HEK293 (cell line): ENCODE data around the gene POLR3GL.

Source experiments
- CTCF ChIA-PET: fragments of 350-600 bp; formaldehyde crosslinking; extraction: SDS; loops from one replicate; lab custom pipeline; 2021; ENCODE audit warnings: antibody characterized with exemption; lab: Yijun Ruan, JAX
- POLR2A ChIA-PET: fragments of 300-600 bp; formaldehyde crosslinking; extraction: SDS; loops from one replicate; lab custom pipeline; 2020; ENCODE audit warnings: antibody characterized with exemption, inconsistent platforms; lab: Yijun Ruan, JAX
- H3K27ac ChIP-seq: fragments of 200-500 bp; sonication (Bioruptor generic); 2 replicates; pipeline ENCODE4 v1.5.1; 2014; ENCODE audit warnings: low read depth, low read length, control low read depth, inconsistent platforms; ENCODE audit errors: extremely low read depth
- H3K36me3 ChIP-seq, 2 experiments: fragments of 200-500 bp in 1 of 2; sonication (Bioruptor generic) in 1 of 2; 1 replicate in 1 of 2; 2 replicates in 1 of 2; pipeline ENCODE4 v1.5.1; 2014 to 2017; ENCODE audit warnings: inconsistent platforms in 2 of 2, low read length in 2 of 2; ENCODE audit not compliant: control insufficient read depth in 2 of 2, insufficient read depth in 1 of 2
- H3K4me1 ChIP-seq: fragments of 200-500 bp; sonication (Bioruptor generic); 2 replicates; pipeline ENCODE4 v1.5.1; 2014; ENCODE audit warnings: mild to moderate bottlenecking, low read length, inconsistent platforms; ENCODE audit not compliant: control insufficient read depth, insufficient read depth
- H3K4me3 ChIP-seq: 2 replicates; pipeline ENCODE4 v1.5.1; 2011; ENCODE audit warnings: low read depth, mild to moderate bottlenecking, control low read depth, low read length, moderate library complexity
- H3K9me3 ChIP-seq: fragments of 200-500 bp; sonication (Bioruptor generic); 2 replicates; pipeline ENCODE4 v1.5.1; 2014; ENCODE audit warnings: low read depth, low read length, inconsistent platforms; ENCODE audit not compliant: control insufficient read depth, insufficient read depth
- KLF8 ChIP-seq: fragments of 450-650 bp; formaldehyde crosslinking; IDR thresholded peaks from 2 replicates; pipeline ENCODE4 v1.5.1; 2016; ENCODE audit warnings: missing biosample characterization, missing genetic modification characterization
- SALL2 ChIP-seq: fragments of 450-650 bp; formaldehyde crosslinking; IDR thresholded peaks from 2 replicates; pipeline ENCODE4 v1.5.0; 2017; ENCODE audit warnings: missing biosample characterization, mild to moderate bottlenecking, missing genetic modification characterization, borderline replicate concordance
- SCRT1 ChIP-seq: fragments of 450-650 bp; formaldehyde crosslinking; IDR thresholded peaks from 2 replicates; pipeline ENCODE4 v1.5.1; 2016; ENCODE audit warnings: missing biosample characterization, missing genetic modification characterization, borderline replicate concordance
- SP7 ChIP-seq: fragments of 450-650 bp; formaldehyde crosslinking; IDR thresholded peaks from 2 replicates; pipeline ENCODE4 v1.5.1; 2016; ENCODE audit warnings: missing biosample characterization, missing genetic modification characterization
- ZNF121 ChIP-seq: fragments of 450-650 bp; formaldehyde crosslinking; IDR thresholded peaks from 2 replicates; pipeline ENCODE4 v1.5.1; 2016; ENCODE audit warnings: missing biosample characterization, missing genetic modification characterization
- ZNF16 ChIP-seq: fragments of 450-650 bp; formaldehyde crosslinking; IDR thresholded peaks from 2 replicates; pipeline ENCODE4 v1.5.1; 2016; ENCODE audit warnings: low read depth, missing biosample characterization, missing genetic modification characterization
- ZNF223 ChIP-seq: fragments of 450-650 bp; formaldehyde crosslinking; IDR thresholded peaks from 2 replicates; pipeline ENCODE4 v1.5.1; 2016; ENCODE audit warnings: missing biosample characterization, missing genetic modification characterization
- ZNF266 ChIP-seq: fragments of 450-650 bp; formaldehyde crosslinking; IDR thresholded peaks from 2 replicates; pipeline ENCODE4 v1.5.1; 2016; ENCODE audit warnings: missing biosample characterization, missing genetic modification characterization, low read depth
- ZNF280C ChIP-seq: fragments of 450-650 bp; formaldehyde crosslinking; IDR thresholded peaks from 2 replicates; pipeline ENCODE4 v1.5.1; 2016; ENCODE audit warnings: missing biosample characterization, missing genetic modification characterization
- ZNF394 ChIP-seq: fragments of 450-650 bp; formaldehyde crosslinking; IDR thresholded peaks from 2 replicates; pipeline ENCODE4 v1.5.1; 2016; ENCODE audit warnings: missing biosample characterization, missing genetic modification characterization, mild to moderate bottlenecking, moderate library complexity, borderline replicate concordance
- ZNF548 ChIP-seq: fragments of 450-650 bp; formaldehyde crosslinking; IDR thresholded peaks from 2 replicates; pipeline ENCODE4 v1.5.1; 2016; ENCODE audit warnings: missing biosample characterization, missing genetic modification characterization
- ZNF76 ChIP-seq: fragments of 450-650 bp; formaldehyde crosslinking; IDR thresholded peaks from 2 replicates; pipeline ENCODE4; 2016; ENCODE audit warnings: low read depth, missing biosample characterization, missing genetic modification characterization, borderline replicate concordance
- ZSCAN30 ChIP-seq: fragments of 450-650 bp; IDR thresholded peaks from 2 replicates; pipeline ENCODE4 v1.5.1; 2018; ENCODE audit warnings: missing biosample characterization, mild to moderate bottlenecking, missing genetic modification characterization, moderate library complexity
- TF ChIP-seq, protein P1 (sequence below): fragments of 450-650 bp; formaldehyde crosslinking; IDR thresholded peaks from 2 replicates; pipeline ENCODE4 v1.5.1; 2016; ENCODE audit warnings: missing biosample characterization, missing genetic modification characterization, low read depth
- TF ChIP-seq, protein P2 (sequence below): fragments of 450-650 bp; formaldehyde crosslinking; IDR thresholded peaks from 2 replicates; pipeline ENCODE4 v1.5.1; 2016; ENCODE audit warnings: missing biosample characterization, missing genetic modification characterization

The POLR3GL gene

GRCh38 chr1:145949219-145949618 lies 15.3 kb upstream of the POLR3GL start:
- peaks cover 0 to 22% of the 10 kb centered on the region in 2 experiments; a peak in 2 of 3 replicates for H3K36me3 ChIP-seq

GRCh38 chr1:145951526-145951925 lies 13.0 kb upstream of the POLR3GL start:
- H3K27ac ChIP-seq = no peak overlapping the region
- POLR2A ChIA-PET = no interaction called here
- TF ChIP-seq ZNF76 (tag by site-specific recombination) (no peak), ZSCAN30 (tag by site-specific recombination) (no peak)
- CTCF ChIA-PET = no interaction called here
- H3K9me3 ChIP-seq = no peaks in the 10 kb centered on the region
- peaks cover 0 to 19% of the 10 kb centered on the region in 2 experiments; a peak in 1 of 3 replicates for H3K36me3 ChIP-seq
- no peaks in the 10 kb centered on the region for H3K4me1 ChIP-seq
- H3K4me3 ChIP-seq = no peak overlapping the region

More at GRCh38 chr1:145949219-145949618, 15.3 kb upstream of the POLR3GL start:
- no peak overlapping the region for H3K4me3 ChIP-seq
- H3K9me3 ChIP-seq = no peaks in the 10 kb centered on the region
- H3K27ac ChIP-seq = no peak overlapping the region
- ChIA-PET CTCF (interaction anchor here (1.0 kb wide), 1 partner anchor 57 kb away, joined by 5 read pairs; no protein-coding TSS in a partner anchor), POLR2A (interaction anchor here (1.3 kb wide), 1 partner anchor 15 kb away, joined by 3 read pairs; the partner anchor contains the start of genes ANKRD34A and POLR3GL)
- no peak for TF ChIP-seq SCRT1
- TF ChIP-seq ZNF280C (tag by site-specific recombination) = no peak
- TF ChIP-seq ZNF266 (tag by site-specific recombination) = no peak
- TF ChIP-seq SALL2 (tag by site-specific recombination) = no peak
- no peak for TF ChIP-seq SP7
- TF ChIP-seq, protein P1, sequence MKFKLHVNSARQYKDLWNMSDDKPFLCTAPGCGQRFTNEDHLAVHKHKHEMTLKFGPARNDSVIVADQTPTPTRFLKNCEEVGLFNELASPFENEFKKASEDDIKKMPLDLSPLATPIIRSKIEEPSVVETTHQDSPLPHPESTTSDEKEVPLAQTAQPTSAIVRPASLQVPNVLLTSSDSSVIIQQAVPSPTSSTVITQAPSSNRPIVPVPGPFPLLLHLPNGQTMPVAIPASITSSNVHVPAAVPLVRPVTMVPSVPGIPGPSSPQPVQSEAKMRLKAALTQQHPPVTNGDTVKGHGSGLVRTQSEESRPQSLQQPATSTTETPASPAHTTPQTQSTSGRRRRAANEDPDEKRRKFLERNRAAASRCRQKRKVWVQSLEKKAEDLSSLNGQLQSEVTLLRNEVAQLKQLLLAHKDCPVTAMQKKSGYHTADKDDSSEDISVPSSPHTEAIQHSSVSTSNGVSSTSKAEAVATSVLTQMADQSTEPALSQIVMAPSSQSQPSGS = no peak
- no peak for TF ChIP-seq ZNF223 (tag by site-specific recombination)
- TF ChIP-seq ZNF394 (tag by site-specific recombination) = no peak
- TF ChIP-seq, protein P2, sequence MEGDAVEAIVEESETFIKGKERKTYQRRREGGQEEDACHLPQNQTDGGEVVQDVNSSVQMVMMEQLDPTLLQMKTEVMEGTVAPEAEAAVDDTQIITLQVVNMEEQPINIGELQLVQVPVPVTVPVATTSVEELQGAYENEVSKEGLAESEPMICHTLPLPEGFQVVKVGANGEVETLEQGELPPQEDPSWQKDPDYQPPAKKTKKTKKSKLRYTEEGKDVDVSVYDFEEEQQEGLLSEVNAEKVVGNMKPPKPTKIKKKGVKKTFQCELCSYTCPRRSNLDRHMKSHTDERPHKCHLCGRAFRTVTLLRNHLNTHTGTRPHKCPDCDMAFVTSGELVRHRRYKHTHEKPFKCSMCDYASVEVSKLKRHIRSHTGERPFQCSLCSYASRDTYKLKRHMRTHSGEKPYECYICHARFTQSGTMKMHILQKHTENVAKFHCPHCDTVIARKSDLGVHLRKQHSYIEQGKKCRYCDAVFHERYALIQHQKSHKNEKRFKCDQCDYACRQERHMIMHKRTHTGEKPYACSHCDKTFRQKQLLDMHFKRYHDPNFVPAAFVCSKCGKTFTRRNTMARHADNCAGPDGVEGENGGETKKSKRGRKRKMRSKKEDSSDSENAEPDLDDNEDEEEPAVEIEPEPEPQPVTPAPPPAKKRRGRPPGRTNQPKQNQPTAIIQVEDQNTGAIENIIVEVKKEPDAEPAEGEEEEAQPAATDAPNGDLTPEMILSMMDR (tag by site-specific recombination) = no peak
- no peak for TF ChIP-seq ZNF16 (tag by site-specific recombination)
- TF ChIP-seq KLF8 (tag by site-specific recombination) = no peak
- no peaks in the 10 kb centered on the region for H3K4me1 ChIP-seq

- ChIA-PET CTCF (no interaction called here), POLR2A (no interaction called here)
- TF ChIP-seq ZNF121 (tag by site-specific recombination) (peak; percentile 65; the same call in 1 of the 2 replicates), ZNF548 (tag by site-specific recombination) (no peak)
- no peaks in the 10 kb centered on the region for H3K9me3 ChIP-seq
- no peak overlapping the region for H3K27ac ChIP-seq
- no peak overlapping the region for H3K4me3 ChIP-seq
- no peaks in the 10 kb centered on the region for H3K4me1 ChIP-seq
- peaks cover 0 to 8% of the 10 kb centered on the region in 2 experiments; a peak in 1 of 3 replicates for H3K36me3 ChIP-seq
Measured at GRCh38 chr1:145952903-145953302, 11.6 kb upstream of the POLR3GL start.
